Endothelial cell of hepatic sinusoid (primary cell): ENCODE results near the gene INPP4A.

Source experiments
- in situ Hi-C: cut with HindIII; loops from 2 replicates; pipeline ENCODE4 v1.10.0; 2017; ENCODE audit warnings: low sequenced_read_pairs

INPP4A gene

DNA sequence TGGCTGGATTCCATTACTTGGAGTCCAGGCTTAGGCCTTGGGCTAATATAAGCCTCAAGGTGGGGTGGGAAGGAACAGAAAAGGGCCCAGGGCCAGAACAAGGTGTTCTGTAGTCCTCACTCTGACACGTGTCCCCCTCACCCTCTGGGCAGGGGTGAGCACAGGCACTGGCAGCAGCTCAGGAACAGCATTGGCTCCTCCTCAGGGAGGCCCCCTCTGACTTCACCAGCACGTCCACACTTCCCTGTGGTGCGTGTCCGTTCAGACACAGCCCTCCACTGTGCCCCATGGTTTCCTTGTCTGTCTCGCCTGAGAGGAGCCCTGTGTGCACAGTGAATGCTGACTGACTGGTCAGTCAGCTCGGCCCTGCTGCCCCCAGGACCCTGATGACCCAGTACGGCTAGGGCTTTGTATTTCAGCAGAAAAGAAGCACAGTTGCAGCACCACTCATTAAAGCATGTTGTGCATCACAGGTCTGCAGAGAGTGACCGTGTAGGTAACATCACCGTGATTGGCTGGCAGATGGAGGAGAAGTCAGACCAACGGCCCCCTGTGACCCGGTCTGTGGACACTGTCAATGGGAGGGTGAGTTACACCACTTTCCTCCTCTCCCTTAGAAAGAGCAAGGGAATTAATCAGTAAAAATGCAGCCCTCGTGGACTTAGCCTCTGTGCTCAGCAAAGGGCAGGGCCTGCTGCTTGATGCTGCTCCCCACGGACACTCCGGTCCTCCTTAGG lies 92.9 kb downstream of the INPP4A start:
- in situ Hi-C loops: no loop called here

DNA sequence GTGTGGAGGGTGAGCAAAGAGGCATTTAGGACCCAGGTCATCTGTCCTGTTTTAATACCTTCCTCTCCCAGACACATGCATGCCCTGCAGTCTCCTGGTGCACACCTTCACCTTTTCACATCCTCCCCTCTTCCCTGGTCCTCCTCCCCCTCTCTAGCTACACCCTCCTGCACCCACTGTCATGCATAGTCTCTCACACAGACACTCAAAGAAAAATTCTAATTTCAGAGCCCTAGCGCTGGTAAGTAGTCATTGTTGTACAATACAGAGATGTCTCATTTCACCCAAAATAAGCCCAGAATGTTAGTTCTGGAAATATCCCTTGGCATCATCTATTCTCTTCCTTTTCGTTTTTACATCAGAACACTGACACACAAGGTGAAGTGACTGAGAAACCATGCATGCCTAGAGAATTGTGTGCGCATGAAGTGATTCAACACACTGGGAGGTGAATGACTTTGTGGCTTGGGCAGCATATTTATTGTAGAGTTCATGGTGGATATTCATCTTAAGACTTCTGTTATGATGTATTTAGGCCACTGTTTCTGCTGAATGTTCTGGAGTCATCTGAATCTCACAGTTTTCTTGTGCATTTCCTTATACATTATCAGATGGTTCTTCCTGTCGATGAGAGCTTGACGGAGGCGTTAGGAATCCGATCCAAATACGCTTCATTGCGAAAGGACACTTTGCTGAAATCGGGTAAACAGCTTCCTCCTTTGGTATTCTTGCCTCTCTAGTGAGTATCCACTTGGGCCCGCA lies 93.8 kb downstream of the INPP4A start:
- in situ Hi-C loops: no loop called here

GRCh38 chr2:98539056-98539735 lies 94.5 kb downstream of the INPP4A start:
- in situ Hi-C loops: no loop called here

GRCh38 chr2:98540536-98540935 lies 95.9 kb downstream of the INPP4A start:
- in situ Hi-C loops: no loop called here

- in situ Hi-C loops: no loop called here
These were observed 96.8 kb downstream of the INPP4A start for GRCh38 chr2:98541489-98541888.

DNA sequence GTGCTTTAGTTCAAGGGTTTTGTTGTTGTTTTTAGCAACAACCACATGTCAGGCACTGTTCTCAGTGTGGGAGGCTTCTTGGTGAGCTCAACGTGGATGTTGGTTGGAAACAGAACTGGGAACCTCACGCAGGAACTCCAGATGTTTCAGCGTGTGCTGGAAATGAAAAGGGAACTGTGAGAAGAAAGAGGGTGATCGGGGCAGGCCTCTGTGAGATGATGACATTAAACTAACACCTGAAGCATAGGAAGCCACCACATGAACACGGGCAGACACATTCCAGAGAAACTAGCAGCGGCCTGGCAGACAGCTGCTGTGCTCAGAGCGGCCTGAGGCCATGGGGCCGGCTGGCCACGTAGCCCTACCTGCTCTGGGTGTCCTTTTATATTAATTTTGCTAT lies 97.2 kb downstream of the INPP4A start:
- in situ Hi-C loops: no loop called here

- in situ Hi-C loops: no loop called here
These were observed 98.6 kb downstream of the INPP4A start for GRCh38 chr2:98543214-98543613.

DNA sequence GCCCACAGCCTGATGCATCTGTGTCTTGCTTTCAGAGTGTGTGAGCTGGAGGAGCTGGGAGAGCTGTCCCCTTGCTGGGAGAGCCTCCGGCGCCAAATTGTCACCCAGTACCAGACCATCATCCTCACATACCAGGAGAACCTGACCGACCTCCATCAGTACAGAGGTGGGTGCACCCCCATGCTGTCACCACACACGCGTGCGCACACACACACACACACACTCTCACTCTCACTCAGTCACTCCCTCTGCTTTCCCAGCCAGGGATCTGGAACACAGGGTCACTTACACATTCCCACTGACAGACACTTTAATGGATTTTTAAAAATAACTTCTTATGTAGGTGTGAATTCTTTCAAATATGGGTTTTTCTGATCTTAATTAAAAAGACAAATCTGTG lies 99.2 kb downstream of the INPP4A start:
- in situ Hi-C loops: no loop called here

- in situ Hi-C loops: no loop called here
These were observed 100.9 kb downstream of the INPP4A start for GRCh38 chr2:98545591-98545990.

DNA sequence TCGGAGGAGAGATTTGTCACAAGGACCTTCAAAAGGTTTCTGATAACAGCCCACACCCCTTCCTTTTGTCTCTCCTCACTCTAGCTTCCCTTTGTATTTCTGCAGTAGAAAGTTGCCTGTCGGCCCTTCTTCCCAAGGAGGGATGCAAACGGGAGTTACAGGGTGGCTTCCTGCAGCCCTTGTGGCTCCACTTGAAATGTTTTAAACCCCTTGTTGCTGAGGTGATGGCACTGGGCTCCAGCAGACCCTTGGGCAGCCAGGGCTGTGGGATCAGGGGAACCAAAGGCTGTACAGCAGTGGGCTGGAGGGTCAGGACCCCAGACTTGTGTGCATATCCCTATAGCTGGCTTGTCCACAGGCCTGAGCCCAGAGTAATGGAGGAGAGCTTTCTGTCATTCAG lies 101.5 kb downstream of the INPP4A start:
- in situ Hi-C loops: no loop called here

- in situ Hi-C loops: no loop called here
These were observed 102.6 kb downstream of the INPP4A start for GRCh38 chr2:98547092-98547790.

DNA sequence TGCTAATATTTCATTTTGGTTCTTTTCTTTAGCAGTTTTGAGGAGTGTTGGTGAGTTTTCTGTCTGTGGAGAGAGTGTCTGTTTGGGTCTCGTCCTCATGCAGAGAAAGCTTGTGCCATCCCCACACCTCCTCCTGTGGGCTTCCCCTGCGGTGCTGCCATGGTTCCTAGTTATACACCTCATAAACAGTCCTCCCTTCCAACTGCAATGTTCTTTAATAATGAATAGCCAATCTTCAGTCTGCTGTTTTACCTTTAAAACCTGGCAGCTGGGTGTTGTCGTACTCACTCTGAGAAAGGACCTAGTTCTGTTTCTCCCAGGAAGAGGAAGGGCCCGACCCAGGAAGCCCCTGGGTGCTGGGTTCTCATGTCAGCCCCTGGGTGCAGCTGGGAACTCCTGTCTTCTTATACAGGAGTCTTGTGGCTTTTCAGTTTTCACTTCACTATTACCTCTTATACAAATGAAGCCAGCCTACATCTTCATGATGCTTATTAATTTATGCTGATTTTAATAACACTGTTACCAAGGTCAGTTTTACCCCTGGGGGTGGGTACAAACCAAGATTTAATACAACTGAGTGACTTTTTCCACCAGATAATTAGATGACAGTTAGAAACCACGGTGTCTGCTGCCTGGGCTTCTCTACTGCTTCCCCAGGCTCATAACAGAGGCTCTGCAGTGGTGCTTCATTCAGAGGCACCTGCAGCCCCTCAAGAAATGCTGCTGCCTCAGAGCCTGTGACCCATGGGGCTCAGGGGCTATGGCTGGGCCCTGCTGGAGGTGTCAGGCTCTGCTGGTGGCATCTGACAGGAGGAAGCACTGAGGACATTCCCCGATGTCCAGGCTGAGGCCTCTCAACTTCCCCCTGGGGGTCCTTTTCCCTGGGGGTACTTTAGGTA lies 104.5 kb downstream of the INPP4A start:
- in situ Hi-C loops: no loop called here

GRCh38 chr2:98550165-98550564 lies 105.5 kb downstream of the INPP4A start:
- in situ Hi-C loops: no loop called here

- in situ Hi-C loops: no loop called here
These were observed 106.7 kb downstream of the INPP4A start for GRCh38 chr2:98551316-98551715.

DNA sequence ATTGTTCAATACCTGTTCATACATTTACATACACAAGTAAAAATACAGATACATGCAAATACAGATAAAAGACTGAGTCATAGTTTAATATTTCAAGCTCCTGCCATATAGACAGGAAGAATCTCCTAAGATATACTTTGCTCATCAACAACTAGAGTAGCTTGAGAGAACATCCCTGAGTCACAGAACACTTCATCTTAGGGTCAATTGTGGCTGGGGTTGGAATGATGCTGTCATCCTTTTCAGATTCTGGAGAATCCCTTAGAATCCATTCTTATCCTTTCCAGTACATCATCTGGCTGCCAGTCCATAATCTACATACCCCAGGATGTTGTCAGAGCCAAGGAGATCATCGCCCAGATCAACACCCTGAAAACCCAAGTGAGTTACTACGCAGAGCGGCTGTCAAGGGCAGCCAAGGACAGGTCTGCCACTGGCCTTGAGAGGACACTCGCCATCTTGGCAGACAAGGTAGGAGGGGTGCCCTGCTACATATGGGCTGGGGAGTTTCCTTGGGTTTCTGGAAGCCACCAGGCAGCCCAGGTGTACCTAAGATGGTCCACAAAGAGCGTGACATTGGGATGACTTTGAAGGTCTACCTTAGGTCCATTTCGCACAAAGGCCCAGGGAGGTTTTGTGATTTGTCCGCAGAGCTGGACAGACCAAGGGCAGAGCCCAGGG lies 108.0 kb downstream of the INPP4A start:
- in situ Hi-C loops: no loop called here

DNA sequence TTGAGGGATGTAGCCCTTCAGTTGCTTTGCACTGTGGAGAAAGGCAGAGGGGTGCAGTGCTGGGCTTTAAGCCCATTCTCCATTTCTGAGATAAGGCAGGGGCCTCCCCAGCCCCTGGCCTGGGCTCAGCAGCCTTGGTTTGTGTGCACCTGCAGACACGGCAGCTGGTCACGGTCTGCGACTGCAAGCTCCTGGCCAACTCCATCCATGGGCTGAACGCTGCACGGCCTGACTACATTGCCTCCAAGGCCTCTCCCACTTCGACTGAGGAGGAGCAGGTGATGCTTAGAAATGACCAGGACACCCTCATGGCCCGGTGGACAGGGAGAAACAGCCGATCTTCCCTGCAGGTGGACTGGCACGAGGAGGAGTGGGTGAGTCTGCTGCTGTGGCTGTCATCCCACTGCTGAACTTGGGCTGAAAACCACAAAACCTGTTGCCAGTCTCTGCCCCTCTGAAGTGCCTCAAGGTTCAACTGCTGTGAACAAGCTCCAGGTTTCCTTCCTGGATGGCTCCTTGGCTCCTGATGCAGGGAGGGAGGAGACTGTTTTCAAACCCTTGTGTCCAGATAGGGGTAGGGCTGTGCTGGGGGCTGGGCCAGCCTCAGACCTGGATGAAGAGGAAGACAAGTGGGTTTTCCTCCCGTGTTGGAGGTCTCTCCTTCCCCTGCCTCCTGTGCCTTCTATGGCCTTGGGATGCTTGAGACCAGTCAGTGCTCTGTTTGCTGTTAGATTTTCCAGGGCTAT lies 109.6 kb downstream of the INPP4A start:
- in situ Hi-C loops: no loop called here

DNA sequence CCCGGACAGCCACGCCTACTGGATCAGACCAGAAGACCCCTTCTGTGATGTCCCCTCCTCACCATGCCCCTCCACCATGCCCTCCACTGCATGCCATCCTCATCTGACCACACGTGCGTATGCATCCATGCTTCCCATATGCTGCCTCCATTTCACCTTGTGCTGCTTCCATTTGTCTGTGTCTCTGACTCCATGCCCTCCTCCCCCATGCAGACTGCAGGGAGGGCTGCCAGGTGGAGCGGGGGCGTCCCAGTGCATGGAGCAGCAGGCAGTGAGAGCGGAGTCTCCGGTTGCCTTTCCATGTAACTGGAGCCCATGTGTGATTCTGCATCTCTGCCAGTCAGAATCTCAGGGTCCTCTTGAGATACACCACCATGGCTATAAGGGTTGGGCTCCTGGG lies 111.0 kb downstream of the INPP4A start:
- in situ Hi-C loops: loop anchor here (5.0 kb wide), 1 partner anchor 103 kb away; no protein-coding TSS in a partner anchor

DNA sequence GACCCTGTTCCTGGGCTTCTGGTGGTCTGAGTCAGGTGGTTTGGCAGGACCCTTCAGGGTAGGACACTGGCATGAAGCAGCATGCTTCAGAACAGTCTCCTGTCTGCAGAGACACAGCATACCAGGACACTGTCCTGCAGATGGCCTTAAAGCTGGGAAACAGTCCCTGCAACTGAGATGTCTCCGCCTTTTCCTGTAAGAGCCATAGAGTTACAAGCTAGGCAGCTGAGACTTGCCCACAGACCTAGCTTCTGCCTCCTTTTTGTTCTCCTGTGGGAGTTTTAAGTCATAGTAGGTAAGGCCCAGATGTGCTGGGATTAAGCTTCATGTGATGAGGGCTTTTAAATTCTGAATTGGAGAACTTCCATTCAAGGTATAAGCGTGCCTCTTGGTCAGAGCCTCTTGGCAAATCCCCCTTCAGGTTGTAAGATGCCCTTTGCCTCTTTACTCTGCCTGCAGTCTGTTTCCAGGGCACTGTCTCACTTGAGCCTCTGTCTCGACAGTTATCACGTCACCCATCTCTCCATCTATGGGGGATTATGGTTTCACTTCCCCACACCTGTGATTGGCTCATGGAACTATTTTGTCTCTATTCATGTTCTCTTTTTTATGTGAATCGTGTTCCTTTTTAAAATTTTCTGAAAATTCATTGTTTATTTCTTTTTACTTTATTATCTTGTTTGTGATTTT lies 111.8 kb downstream of the INPP4A start:
- in situ Hi-C loops: loop anchor here (5.0 kb wide), 1 partner anchor 104 kb away; no protein-coding TSS in a partner anchor
